Fibroblast of upper back skin (primary cell): ENCODE data around the gene GOLGA6L22.
"Not testable (repeated sequence)": the region's sequence is repeated elsewhere in the genome, so short reads cannot be mapped to it uniquely, and the experiment has no call there.

Experiments used
- DNase-seq: peaks from one replicate; pipeline ENCODE4 v3.0.0-alpha.2; 2013

Gene GOLGA6L22

GRCh38 chr15:22458603-22459002 is at the start of gene GOLGA6L22:
Gene GOLGA6L22, plus strand, starts transcription at chr15:22458903. Its CDS starts 91 bp downstream, at chr15:22458994.
- not testable (repeated sequence) for DNase-seq

- not testable (repeated sequence) for DNase-seq
These were observed 41.4 kb upstream of the GOLGA6L22 start for GRCh38 chr15:22417288-22417687.

GRCh38 chr15:22417795-22418194 is 40.9 kb upstream of the GOLGA6L22 start:
- DNase-seq: not testable (repeated sequence)

- DNase-seq: not testable (repeated sequence)
These were observed 40.5 kb upstream of the GOLGA6L22 start for GRCh38 chr15:22418212-22418611.

- not testable (repeated sequence) for DNase-seq
These were observed 40.0 kb upstream of the GOLGA6L22 start for GRCh38 chr15:22418666-22419065.

GRCh38 chr15:22420340-22420739 is 38.4 kb upstream of the GOLGA6L22 start:
- DNase-seq: not testable (repeated sequence)

- DNase-seq: not testable (repeated sequence)
These were observed 29.3 kb upstream of the GOLGA6L22 start for GRCh38 chr15:22429426-22429825.

GRCh38 chr15:22431687-22432086 is 27.0 kb upstream of the GOLGA6L22 start:
- DNase-seq: not testable (repeated sequence)

- DNase-seq: peak; percentile 59
These were observed 35.9 kb downstream of the GOLGA6L22 start for GRCh38 chr15:22494490-22495113.

GRCh38 chr15:22497200-22497599 is 38.5 kb downstream of the GOLGA6L22 start:
- not testable (repeated sequence) for DNase-seq

GRCh38 chr15:22498220-22498925 is 39.7 kb downstream of the GOLGA6L22 start:
- DNase-seq: not testable (repeated sequence)

- DNase-seq: not testable (repeated sequence)
These were observed 43.6 kb downstream of the GOLGA6L22 start for GRCh38 chr15:22502272-22502671.

GRCh38 chr15:22506959-22507358 is 48.3 kb downstream of the GOLGA6L22 start:
- not testable (repeated sequence) for DNase-seq

- DNase-seq: not testable (repeated sequence)
These were observed 57.4 kb downstream of the GOLGA6L22 start for GRCh38 chr15:22516140-22516539.
